ENCODE data around the gene CDC42EP5.
"Not testable (repeated sequence)": the region's sequence is repeated elsewhere in the genome, so short reads cannot be mapped to it uniquely, and the experiment has no call there.

CDC42EP5 gene

DNA sequence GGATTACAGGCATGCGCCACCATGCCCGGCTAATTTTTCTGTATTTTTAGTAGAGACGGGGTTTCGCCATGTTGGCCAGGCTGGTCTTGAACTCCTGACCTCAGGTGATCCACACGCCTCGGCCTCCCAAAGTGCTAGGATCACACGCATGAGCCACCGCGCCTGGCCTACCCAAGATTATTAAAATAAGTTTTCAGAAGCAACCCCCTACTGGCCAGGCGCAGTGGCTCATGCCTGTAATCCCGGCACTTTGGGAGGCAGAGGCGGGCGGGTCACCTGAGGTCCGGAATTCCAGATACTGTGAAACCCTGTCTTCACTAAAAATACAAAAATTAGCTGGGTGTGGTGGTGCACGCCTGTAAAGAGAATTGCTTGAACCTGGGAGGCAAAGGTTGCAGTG is 26.7 kb downstream of the CDC42EP5 start:
- not testable (repeated sequence) for DNase-seq

DNA sequence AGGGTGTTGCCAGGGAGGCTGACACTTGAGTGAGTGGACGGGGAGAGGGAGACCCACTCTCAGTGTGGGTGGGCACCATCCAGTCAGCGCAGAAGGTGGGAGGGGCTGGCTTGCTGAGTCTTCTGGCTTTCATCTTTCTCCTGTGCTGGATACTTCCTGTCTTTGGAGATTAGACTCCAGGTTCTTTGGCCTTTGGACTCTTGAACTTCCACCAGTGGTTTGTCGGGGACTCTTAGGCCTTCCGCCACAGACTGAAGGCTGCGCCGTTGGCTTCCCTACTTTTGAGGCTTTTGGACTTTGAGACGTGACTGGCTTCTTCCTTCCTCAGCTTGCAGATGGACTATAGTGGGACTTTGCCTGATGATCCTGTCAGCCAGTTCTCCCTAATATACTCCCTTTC is 28.4 kb downstream of the CDC42EP5 start:
- no peak for DNase-seq

DNA sequence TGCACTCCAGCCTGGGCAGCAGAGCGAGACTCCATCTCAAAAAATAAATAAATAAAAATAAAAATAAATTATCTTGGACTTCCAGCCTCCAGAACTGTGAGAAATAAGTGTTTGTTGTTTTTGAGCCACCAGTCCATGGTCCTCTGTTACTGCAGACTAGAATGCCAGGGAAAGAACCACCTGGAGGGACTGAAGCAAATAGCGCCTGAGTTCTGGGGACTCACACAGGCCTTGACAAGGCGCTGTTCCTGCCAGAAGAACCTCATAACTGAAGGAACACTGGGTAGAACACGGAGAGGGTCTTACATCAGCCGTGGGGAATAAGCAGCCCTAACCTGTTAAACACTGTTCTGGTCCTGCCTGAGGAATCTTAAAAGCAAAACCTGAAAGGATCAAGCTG is 32.5 kb downstream of the CDC42EP5 start:
- no peak for DNase-seq

DNA sequence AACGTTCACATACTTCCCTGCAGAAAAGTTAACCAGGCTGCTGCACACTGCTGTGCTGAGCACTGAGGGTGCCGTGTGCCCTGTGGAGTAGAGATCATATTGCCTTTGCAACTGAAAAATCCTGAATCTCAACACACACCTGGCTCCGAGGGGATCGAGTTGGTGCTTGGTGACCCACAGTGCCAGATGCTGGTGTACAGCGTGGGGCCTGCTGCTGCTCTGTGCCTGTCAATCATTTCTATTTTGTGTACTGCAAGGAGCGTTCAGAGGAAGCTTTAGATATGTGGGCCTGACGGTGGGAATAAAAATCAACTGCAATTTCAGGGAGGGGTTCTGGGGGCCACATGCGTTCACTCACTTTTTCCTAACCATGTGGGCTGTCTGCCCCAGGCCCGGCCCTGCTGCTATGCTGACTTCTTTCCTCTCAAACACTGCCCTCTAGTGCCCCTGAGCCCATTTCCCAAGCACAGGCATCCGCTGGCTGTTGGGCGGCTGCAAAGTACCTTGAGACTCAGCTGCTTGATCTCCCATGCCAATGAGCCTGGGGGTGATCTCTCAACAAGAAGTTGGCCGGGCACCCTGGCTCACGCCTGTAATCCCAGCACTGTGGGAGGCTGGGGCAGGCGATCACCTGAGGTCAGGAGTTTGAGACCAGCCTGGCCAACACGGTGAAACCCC is 33.8 kb downstream of the CDC42EP5 start:
- peak; percentile 38 to 56 (median 46) for DNase-seq

DNA sequence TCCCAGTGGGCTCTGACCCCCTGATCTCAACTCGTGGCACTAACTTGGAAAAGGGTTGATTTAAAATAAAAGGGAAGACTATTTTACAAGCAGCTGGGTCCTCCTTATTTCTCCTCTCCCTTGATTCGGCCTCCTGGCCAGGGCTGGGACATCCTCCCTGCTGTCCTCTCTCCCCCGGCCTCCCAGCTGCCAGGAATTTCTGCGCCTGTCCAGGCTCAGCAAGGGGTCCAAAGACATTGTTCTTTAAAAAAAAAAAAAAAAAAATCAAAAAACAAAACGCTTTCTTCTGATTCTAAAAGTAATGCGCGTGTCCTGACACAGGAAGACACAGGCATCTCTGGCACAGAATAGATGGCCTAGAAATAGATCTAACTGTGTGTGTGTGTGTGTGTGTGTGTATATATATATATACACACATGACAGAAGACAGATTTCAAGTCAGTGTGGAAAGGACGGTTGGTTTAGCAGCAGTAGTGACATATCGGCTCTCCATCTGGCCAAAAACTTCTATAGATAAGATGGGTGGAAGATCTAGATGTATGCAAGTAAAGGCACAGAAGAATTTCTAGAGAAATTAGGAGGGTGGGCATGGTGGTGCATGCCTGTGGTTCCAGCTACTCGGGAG is 36.4 kb downstream of the CDC42EP5 start:
- DNase-seq, result no peak

DNA sequence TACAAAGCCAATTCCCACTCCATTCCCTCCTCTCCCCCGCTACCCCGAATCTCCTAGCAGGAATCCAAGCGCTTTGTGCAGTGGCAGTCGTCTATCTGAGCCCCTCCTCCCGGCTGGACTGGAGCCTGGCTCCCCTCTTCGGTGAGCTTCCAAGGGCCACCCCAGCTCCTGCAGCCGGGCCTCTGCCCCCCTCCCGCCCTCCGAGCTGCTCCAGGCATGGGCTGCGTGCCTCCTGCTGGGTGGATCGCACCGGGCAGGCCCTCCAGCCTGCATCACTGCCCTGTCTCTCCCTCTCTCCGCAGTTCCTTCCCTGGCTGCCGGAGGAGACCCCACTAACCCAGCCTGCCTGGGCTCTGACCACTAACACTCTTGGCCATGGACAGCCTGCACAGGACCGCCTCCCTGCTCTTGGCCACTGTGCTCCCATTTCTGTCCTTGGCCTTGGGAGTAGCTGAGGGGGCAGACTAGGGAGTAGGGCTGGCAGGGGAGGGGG is 37.0 kb downstream of the CDC42EP5 start:
- no peak for DNase-seq

DNA sequence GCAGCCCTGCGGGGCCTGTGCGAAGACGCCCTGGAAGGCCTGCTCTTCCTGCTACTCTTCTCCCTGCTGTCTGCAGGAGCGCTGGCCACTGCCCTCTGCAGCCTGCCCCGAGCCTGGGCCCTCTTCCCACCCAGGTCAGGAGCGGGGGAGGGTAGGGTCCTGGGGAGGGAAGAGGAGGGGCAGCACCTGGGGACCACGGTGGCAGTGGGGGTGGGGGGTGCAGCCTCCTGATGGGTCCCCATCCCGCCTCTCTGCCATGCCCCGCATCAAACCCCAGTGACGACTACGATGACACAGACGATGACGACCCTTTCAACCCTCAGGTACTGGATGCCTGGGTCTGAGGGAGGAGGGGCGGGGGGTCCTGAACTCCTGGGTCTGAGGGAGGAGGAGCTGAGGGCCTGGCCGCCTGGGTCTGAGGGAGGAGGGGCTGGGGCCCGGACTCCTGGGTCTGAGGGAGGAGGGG is 37.5 kb downstream of the CDC42EP5 start:
- DNase-seq, result no peak

DNA sequence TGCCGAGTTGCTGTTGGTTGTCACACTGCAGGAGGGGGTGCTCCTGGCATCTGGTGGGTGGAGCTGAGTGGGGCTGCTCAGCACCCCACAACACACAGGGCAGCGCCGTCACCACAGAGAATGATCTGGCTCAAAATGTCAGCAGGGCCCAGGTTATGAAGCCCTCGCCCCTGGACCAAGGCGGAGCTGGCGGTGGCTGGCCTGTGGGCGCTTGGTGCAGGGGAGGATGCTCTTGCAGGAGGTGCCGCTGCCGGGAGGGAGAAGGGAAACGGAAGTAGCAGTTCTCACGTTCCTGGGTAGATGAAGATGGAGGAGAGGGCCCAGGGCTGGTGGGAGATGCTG is 38.3 kb downstream of the CDC42EP5 start:
- no peak for DNase-seq

DNA sequence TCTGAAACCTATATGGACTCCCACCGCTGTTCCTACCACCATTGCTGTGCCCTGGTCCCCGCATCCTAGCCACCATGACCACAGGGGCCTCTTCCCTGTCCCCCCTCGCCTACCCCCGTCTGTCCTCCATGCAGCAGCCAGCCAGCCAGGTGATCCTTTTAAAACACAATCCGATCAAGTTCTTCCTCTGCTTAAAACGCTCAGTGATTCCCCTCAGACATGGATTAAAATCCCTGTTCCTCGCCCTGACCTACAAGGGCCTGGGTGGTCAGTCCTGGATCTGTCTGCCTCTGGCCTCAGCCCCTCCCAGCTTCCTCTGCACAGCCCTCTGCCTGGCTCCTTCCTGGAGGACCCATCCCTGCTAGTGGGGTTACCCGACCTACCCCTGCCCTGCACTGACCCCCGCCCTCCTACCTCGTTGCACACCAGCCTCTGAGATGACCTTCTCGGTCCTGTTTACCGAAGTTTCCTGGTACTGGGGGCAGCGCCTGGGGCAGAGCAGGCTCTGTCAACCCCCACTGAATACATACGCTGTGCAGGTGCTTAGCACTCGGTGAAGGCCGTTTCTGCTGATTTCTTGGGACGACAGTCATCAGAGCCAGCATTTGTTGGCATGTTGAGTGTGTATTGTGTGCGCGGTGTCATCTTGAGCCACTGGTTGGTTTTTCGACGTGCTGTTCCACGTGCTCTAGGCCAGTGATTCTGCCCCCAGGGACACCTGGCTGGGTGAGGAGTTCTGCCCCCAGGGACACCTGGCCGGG is 38.8 kb downstream of the CDC42EP5 start:
- DNase-seq, result no peak

DNA sequence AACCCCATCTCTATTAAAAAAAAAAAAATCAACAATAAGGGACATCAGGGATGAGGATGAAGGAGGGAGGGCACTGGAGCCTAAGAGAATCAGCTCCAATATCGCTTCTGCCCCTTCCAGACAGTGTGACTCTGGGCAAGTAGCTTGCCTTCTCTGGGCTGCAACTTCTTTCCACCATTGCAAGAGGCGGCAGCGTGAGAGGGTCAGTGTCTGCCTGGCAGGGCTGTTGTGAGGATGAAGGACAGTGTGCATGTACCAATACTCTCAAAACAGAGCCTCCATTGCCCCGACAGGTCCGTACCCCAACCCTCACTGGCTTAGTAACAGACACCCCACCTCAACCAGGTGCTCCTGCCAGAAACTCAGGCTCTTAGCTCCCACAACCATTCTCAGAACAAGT is 39.4 kb downstream of the CDC42EP5 start:
- DNase-seq, result no peak

DNA sequence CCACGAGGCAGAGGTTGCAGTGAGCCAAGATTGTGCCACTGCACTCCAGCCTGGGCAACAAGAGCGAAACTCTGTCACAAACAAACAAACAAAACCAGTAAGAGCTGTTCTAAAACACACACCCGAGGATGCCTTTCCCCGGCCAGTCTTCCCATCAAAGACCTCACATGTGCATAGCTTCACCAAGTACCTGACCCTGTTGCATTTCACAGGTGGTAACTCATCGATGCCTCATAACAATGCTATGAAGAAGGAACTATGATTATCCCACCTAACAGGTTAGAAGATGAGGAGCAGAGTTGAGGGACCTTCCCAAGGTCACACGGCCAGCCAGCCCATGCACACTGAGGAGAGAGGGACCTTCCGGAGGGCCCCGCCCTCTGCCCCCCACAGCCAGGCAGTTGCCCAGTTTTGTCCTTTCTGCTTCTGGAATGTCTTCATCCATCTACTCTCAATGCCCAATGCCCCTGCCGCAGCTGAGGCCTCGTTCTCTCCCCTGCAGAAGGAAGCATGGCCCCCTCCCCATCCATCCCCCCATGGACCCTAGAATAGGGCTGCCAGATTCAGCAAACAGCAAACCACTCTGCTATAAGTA is 40.9 kb downstream of the CDC42EP5 start:
- DNase-seq, result no peak

DNA sequence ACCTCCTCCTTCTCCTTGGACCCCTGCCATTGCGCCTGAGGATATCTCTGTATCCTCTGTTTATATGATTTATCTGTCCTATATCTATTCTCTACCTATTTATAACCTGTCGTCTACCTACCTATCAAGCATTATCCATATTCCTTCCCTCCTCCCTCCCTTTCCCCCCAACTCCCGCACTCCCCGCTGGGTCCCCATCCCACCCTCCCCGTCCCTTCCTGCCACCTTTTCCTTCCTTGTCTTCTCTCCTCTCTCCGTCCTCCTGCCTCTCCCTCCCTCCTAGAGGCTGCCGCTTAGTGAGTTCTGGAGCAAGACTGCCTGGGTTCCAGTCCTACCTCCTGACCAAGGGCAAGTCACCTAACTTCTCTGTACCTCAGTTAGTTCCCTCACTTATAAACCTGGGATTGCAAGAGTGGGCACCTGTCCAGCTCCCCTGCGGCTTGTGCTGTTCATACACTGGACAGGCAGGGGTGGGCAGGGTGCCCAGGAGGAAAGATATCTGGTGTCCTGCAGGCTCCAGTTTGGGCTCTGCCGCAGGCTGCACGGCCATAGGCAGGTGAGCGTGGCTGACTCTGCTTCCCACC is 41.7 kb downstream of the CDC42EP5 start:
- DNase-seq, result no peak

DNA sequence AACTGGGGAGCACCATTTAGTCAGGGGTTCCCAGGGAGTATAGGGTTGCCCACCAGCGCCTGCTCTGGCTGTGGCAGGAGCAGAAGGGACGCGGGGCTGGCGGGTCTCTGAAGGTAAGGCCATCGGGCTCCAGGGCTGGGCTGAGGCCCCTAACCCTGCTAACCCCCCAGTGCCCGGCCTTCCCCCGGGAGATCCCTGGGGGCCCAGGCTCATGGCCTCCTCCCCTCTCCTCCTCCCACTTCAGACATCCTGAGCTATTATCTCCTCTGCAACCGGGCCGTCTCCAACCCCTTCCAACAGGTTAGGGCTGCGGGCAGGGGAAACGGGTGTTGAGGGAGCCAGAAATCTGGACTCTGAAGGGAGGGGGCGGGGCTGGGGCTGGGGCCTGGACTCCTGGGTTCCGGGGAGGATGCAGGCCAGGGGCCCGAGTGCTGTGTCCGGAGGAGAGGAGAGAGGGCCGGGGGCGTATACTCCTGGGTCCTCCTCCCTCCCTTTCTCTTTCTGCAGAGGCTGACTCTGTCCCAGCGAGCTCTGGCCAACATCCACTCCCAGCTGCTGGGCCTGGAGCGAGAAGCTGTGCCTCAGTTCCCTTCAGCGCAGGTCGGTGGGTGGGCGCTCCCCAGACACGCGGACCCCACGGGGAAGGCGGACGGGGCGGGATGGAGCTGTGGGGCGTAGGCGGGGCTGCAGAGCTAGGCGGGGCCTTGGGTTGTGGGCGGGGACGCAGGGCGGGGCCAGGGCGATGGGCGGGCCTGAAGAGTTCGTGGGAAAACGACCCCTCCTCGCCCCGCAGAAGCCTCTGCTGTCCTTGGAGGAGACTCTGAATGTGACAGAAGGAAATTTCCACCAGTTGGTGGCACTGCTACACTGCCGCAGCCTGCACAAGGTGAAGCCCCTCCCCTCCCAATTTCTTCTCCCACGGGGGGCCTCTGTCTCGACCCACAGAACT is 42.5 kb downstream of the CDC42EP5 start:
- DNase-seq, result peak; percentile 43 to 79 (median 57)

DNA sequence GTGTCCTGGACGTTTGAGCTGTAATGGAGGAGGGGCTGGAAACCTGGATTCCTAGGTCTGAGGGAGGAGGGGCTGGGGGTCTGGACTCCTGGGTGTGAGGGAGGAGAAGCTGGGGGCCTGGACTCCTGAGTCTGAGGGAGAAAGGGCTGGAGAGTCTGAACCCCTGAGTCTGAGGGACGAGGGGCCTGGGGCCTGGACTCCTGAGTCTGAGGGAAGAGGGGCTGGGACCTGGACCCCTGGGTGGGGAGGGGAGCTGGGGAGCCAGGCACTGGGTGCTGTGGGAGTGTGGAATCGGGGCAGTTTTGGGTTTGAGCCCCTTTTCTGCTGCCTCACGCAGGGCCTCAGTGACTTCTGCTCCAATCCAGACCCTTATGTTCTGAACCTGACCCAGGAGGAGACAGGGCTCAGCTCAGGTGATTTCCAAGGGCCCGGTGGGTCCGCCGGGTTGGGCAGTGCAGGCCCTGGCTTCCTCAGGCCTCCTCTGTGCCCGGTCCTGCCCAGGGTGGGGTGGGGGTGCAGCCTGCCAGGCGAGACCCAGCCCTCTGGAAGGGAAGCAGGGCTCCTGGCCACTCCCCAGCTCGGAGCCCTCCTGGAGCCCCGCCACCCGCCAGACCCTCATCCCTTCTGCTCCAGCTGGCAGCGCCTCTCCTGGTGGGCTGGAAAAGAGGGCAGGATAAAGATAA is 43.4 kb downstream of the CDC42EP5 start:
- no peak for DNase-seq

DNA sequence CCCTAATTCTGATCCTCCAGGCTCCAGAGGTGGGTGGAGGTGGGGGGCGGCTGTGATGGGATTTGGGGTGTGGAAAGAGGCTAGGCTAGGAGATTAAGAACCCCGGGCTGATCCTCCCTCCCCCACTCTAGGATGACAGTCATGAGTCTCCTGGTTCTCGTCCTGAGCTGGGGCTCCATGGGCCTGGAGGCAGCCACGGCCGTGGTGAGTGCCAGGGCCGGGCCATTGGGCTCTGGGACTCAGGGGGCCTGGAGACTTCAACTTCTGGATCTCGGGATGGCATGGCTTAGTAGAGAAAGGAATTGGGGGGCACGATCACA is 44.0 kb downstream of the CDC42EP5 start:
- DNase-seq, result no peak

DNA sequence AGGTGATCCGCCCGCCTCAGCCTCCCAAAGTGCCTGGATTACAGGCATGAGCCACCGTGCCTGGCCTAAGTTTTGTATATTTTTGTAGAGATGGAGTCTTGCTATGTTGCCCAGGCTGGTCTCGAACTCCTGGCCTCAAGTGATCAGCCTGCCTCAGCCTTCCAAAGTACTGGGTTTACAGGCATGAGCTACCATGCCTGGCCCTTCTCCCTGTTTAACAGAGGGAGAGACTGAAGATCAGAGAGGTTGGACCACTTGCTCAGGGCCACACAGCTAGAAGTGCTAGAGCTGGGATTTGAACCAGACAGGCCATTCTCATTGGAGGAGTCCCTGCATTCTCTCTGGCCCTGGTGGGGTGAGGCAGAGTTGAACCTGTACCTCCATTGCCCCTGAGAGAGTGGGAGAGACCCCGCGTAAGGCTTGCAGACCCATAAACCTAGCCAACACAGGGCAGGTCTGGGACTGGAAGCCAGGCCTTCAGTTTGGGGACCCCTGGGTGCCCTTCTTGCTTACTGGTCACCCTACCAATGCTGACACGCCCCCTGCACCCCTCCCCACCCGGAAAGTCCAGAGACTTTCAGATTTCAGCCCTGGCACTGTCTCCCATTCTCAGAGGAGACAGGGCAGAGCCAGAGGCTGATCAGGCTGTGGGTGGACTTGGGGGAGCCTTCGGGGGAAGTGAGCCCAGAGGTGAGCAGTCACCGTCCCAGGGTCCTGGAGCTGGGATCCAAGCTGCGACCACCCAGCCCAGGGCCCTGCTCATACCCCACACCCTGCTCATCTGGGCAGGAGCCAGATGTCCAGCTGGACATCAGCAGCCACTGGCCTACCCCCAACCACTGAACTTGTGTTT is 44.5 kb downstream of the CDC42EP5 start:
- no peak for DNase-seq

DNA sequence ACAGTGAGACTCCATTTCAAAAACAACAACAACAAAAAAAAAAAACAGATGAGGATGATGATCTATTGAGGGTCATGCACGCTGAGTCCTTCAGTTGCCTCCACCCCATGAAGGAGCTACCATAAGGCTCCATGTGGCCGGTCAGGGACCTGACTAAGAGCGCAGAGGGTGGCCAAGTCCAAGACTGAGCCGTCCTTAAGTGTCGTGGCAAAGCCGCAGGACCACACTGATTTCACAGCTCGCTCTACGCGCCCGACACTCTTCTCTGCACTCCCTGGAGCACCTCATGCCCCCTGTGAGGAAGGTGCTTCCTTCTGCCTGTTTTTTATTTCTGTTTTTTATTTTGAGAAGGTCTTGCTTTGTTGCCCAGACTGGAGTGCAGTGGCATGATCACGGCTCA is 45.5 kb downstream of the CDC42EP5 start:
- DNase-seq, result no peak

DNA sequence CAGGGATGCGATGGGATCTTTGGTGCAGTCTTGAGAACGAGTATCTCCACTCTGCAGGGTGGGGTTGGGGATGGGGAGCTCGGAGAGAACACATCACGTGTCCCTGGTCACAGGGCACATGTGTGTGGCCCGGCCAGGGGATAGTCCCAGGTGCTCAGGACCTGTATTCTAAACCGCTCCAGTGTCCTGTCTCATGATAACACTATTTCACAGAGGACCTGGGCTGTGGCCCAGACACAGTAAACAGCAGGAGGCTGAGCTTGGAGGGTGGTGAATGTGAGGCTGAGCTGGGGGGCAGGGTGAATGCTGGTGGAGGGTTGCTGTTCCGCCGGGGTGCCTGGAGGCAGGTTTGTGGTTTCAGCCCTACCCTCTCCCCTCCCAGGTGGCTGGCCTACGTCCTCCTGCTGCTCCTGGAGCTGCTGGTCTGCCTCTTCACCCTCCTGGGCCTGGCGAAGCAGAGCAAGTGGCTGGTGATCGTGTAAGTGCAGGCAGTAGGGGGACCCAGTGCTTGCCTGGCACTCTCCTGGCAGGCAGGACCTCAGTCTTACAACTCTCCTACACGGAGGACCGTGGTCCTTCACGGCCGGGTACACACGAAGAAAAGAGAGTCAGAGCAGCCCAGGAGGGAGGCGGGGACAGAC is 46.7 kb downstream of the CDC42EP5 start:
- no peak for DNase-seq

DNA sequence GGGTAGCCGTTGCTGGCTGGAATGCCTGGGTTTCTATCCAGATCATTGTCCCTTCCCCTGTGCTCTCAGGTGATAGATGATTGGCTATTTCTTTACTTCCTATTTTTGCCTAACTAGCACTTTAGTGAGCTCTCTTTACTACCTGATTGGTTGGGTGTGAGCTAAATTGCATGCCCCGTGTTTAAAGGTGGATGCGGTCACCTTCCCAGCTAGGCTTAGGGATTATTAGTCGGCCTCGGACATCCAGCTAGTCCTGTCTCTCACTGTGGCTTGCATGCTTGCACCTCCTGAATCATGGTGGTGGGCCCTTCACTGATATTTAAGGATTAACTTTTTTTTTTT is 47.7 kb downstream of the CDC42EP5 start:
- no peak for DNase-seq
